Measurements from ENCODE around the gene COL1A1.

The COL1A1 gene

GRCh38 chr17:50141026-50141744 lies 60.2 kb downstream of the COL1A1 start:
- DNase-seq (ENCODE audit: low read depth): no peak

GRCh38 chr17:50139950-50140885 lies 61.2 kb downstream of the COL1A1 start:
- DNase-seq (ENCODE audit: low read depth): peak; percentile 50

- DNase-seq (ENCODE audit: low read depth): no peak
Measured at GRCh38 chr17:50139185-50139783, 62.1 kb downstream of the COL1A1 start.

- no peak for DNase-seq (ENCODE audit: low read depth)
Measured at GRCh38 chr17:50137042-50137441, 64.4 kb downstream of the COL1A1 start.

- DNase-seq (ENCODE audit: low read depth): no peak
Measured at GRCh38 chr17:50136096-50136687, 65.2 kb downstream of the COL1A1 start.

GRCh38 chr17:50135316-50136095 lies 65.9 kb downstream of the COL1A1 start:
- no peak for DNase-seq (ENCODE audit: low read depth)

- no peak for DNase-seq (ENCODE audit: low read depth)
Measured at GRCh38 chr17:50134206-50135110, 67.0 kb downstream of the COL1A1 start.

- DNase-seq (ENCODE audit: low read depth): no peak
Measured at GRCh38 chr17:50133769-50134099, 67.7 kb downstream of the COL1A1 start.

Measured in stromal cell of bone marrow (primary cell).